WTC11 (cell line): ENCODE data around the gene ALKBH8.

Experiments
- ATF2 ChIP-seq: sonication (generic); formaldehyde crosslinking; IDR thresholded peaks from 2 replicates; pipeline ENCODE4 v1.8.1; 2022; ENCODE audit warnings: low read depth, missing genetic modification reagents, borderline replicate concordance
- CREM ChIP-seq: sonication (generic); formaldehyde crosslinking; IDR thresholded peaks from 2 replicates; pipeline ENCODE4 v1.8.1; 2022; ENCODE audit warnings: mild to moderate bottlenecking, missing genetic modification reagents, moderate library complexity
- CTCF ChIP-seq: fragments of 200-600 bp; IDR thresholded peaks from 2 replicates; pipeline ENCODE4 v1.8.0; 2022; ENCODE audit warnings: antibody characterized with exemption
- ELF4 ChIP-seq: sonication (generic); formaldehyde crosslinking; IDR thresholded peaks from 2 replicates; pipeline ENCODE4 v1.8.1; 2022; ENCODE audit warnings: low read depth, mild to moderate bottlenecking, moderate library complexity, missing genetic modification reagents
- EMX1 ChIP-seq: fragments of 250-450 bp; sonication (Bioruptor Pico); IDR thresholded peaks from 2 replicates; pipeline ENCODE4 v1.8.0; 2021; ENCODE audit warnings: mild to moderate bottlenecking
- HMGXB4 ChIP-seq: sonication (generic); formaldehyde crosslinking; IDR thresholded peaks from 2 replicates; pipeline ENCODE4 v1.8.1; 2023; ENCODE audit warnings: mild to moderate bottlenecking, moderate library complexity, missing genetic modification reagents
- IRF2 ChIP-seq: sonication (generic); formaldehyde crosslinking; IDR thresholded peaks from 2 replicates; pipeline ENCODE4 v1.8.0; 2022; ENCODE audit warnings: low read depth, missing genetic modification reagents, borderline replicate concordance
- KAT7 ChIP-seq: sonication (generic); formaldehyde crosslinking; IDR thresholded peaks from 2 replicates; pipeline ENCODE4 v1.8.1; 2023; ENCODE audit warnings: missing genetic modification reagents, mild to moderate bottlenecking, borderline replicate concordance
- MAX ChIP-seq: sonication (generic); formaldehyde crosslinking; IDR thresholded peaks from 2 replicates; pipeline ENCODE4 v1.8.0; 2022; ENCODE audit warnings: mild to moderate bottlenecking, missing genetic modification reagents
- SMAD4 ChIP-seq: sonication (generic); formaldehyde crosslinking; IDR thresholded peaks from 2 replicates; pipeline ENCODE4 v1.8.0; 2022; ENCODE audit warnings: mild to moderate bottlenecking, missing genetic modification reagents
- SP1 ChIP-seq: sonication (generic); formaldehyde crosslinking; conservative IDR thresholded peaks from 2 replicates; pipeline ENCODE4 v1.8.1; 2022; ENCODE audit warnings: missing genetic modification reagents
- ZNF281 ChIP-seq: sonication (generic); formaldehyde crosslinking; IDR thresholded peaks from 2 replicates; pipeline ENCODE4 v1.8.0; 2023; ENCODE audit warnings: mild to moderate bottlenecking, missing genetic modification reagents
- ZNF512 ChIP-seq: sonication (generic); formaldehyde crosslinking; IDR thresholded peaks from 2 replicates; pipeline ENCODE4 v1.8.1; 2022; ENCODE audit warnings: missing genetic modification reagents, borderline replicate concordance

GRCh38 chr11:107549253-107549953, 16.1 kb downstream of the ALKBH8 start:
- TF ChIP-seq CTCF: peak; percentile 53
- TF ChIP-seq EMX1 (CRISPR knock-in tag): no peak
- no peak for TF ChIP-seq ZNF281 (CRISPR knock-in tag)
- no peak for TF ChIP-seq ELF4 (CRISPR knock-in tag)
- TF ChIP-seq ZNF512 (CRISPR knock-in tag): no peak
- TF ChIP-seq SP1 (CRISPR knock-in tag): no peak
- TF ChIP-seq HMGXB4 (CRISPR knock-in tag): no peak
- no peak for TF ChIP-seq CREM (CRISPR knock-in tag)
- no peak for TF ChIP-seq IRF2 (CRISPR knock-in tag)
- no peak for TF ChIP-seq SMAD4 (CRISPR knock-in tag)
- no peak for TF ChIP-seq MAX (CRISPR knock-in tag)
- no peak for TF ChIP-seq KAT7 (CRISPR knock-in tag)
- no peak for TF ChIP-seq ATF2 (CRISPR knock-in tag)
